ENCODE measurements around the gene SVOPL. TPM values are rescaled to one million over a fixed set of nuclear protein-coding genes. Genes with fewer than 3 reads are reported as not detected.

Gene SVOPL
- total RNA-seq, 1 experiment from 2014 or later: 1.1 TPM

DNA sequence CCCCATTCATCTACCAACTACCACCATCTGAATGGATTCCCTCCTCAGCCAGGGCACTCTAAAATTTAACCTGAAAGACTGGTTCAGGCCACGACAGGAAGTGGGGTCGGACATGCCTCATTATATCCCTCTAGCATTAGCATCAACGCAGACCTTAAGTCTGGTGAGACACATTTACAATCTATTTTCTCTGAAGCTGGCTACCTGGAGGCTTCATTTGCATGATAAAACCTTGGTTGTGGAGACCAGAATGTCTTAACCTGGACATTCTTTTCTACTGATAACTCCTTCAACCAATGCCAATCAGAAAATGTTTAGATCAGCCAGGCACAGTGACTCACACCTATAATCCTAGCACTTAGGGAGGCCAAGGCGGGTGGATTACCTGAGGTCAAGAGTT lies 42.3 kb downstream of the SVOPL start:
- Mint-ChIP-seq H3K9me3 (peaks cover 11 to 13% of the 10 kb centered on the region in 2 experiments), H3K36me3 (ENCODE audit: insufficient read depth in 1 of 3, low read depth in 3 of 3) (peaks cover 4 to 6% (median 5%) of the 10 kb centered on the region in 3 experiments), H3K4me3 (no peak overlapping the region; a peak in 1 of 5 replicates), H3K27ac (peak overlapping the region; percentile 33 to 91 (median 67); a peak in 3 of 7 replicates), H3K27me3 (ENCODE audit: low read depth) (no peaks in the 10 kb centered on the region), H3K4me1 (peaks cover 40 to 42% of the 10 kb centered on the region in 2 experiments)
- H2BK5ac ChIP-seq (ENCODE audit: insufficient read length, low read length): no peak overlapping the region
- H4K8ac ChIP-seq (replicated peaks; ENCODE audit: insufficient read length, low read depth, low read length): no peak overlapping the region
- no peaks in the 10 kb centered on the region for H3K79me1 ChIP-seq (ENCODE audit: insufficient read depth, low read depth, low read length, poor library complexity, severe bottlenecking)
- H3K23me2 ChIP-seq (ENCODE audit: insufficient read length, low read depth, low read length, poor library complexity, severe bottlenecking): no peaks in the 10 kb centered on the region
- no peak overlapping the region for H2BK20ac ChIP-seq (ENCODE audit: low read depth, low read length, poor library complexity, severe bottlenecking)
- no peak overlapping the region for H3K56ac ChIP-seq (ENCODE audit: insufficient read length, low read depth, low read length)
- no peaks in the 10 kb centered on the region for H3K27me3 ChIP-seq (ENCODE audit: insufficient read depth, low read length)
- H2BK15ac ChIP-seq (ENCODE audit: low read depth, low read length): no peak overlapping the region
- TF ChIP-seq, protein P1, sequence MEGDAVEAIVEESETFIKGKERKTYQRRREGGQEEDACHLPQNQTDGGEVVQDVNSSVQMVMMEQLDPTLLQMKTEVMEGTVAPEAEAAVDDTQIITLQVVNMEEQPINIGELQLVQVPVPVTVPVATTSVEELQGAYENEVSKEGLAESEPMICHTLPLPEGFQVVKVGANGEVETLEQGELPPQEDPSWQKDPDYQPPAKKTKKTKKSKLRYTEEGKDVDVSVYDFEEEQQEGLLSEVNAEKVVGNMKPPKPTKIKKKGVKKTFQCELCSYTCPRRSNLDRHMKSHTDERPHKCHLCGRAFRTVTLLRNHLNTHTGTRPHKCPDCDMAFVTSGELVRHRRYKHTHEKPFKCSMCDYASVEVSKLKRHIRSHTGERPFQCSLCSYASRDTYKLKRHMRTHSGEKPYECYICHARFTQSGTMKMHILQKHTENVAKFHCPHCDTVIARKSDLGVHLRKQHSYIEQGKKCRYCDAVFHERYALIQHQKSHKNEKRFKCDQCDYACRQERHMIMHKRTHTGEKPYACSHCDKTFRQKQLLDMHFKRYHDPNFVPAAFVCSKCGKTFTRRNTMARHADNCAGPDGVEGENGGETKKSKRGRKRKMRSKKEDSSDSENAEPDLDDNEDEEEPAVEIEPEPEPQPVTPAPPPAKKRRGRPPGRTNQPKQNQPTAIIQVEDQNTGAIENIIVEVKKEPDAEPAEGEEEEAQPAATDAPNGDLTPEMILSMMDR (conservative IDR thresholded peaks at IDR 0.05): no peak
- H2AFZ ChIP-seq (ENCODE audit: low read length): no peak overlapping the region
- H2BK120ac ChIP-seq (ENCODE audit: low read depth, low read length, poor library complexity, severe bottlenecking): no peak overlapping the region
- H3K14ac ChIP-seq (ENCODE audit: insufficient read depth, low read length): no peak overlapping the region
- H3T11ph ChIP-seq (ENCODE audit: low read length): no peak overlapping the region
- no peak overlapping the region for H3K4ac ChIP-seq (ENCODE audit: low read depth, low read length)
- H3K4me2 ChIP-seq (ENCODE audit: insufficient read depth, insufficient read length, low read length): no peak overlapping the region
- no peak overlapping the region for H3K9ac ChIP-seq (ENCODE audit: extremely low read depth, insufficient read length, low read length)
- H3K27ac ChIP-seq (ENCODE audit: insufficient read length, low read depth, low read length): no peak overlapping the region
- no peak overlapping the region for H2BK12ac ChIP-seq (ENCODE audit: insufficient read length, low read depth, low read length)
- no CpG with 5 or more reads among the region's 4 CpGs for WGBS (ENCODE audit: extremely low coverage, insufficient read length, low lambda C conversion rate)
- H4K20me1 ChIP-seq (ENCODE audit: control insufficient read depth, insufficient read depth, insufficient read length): no peaks in the 10 kb centered on the region
- no peaks in the 10 kb centered on the region for H3K79me2 ChIP-seq (ENCODE audit: insufficient read depth, low read length)
- H3K4me1 ChIP-seq (ENCODE audit: insufficient read depth, low read length): no peaks in the 10 kb centered on the region; the same call in 1 of the 2 replicates
- H4K91ac ChIP-seq (ENCODE audit: insufficient read length, low read depth, low read length): no peak overlapping the region
- H4K5ac ChIP-seq (ENCODE audit: insufficient read length, low read depth, low read length): no peak overlapping the region
- peak; percentile 40 for DNase-seq
- no peak overlapping the region for H3K23ac ChIP-seq (ENCODE audit: insufficient read length, low read depth, low read length)
- no peak overlapping the region for H2AK5ac ChIP-seq (ENCODE audit: insufficient read length, low read length)
- H3K9me3 ChIP-seq (ENCODE audit: control insufficient read depth, low read depth, low read length): no peaks in the 10 kb centered on the region
- H3K18ac ChIP-seq (ENCODE audit: insufficient read length, low read depth, low read length): no peak overlapping the region
